IMR-90 (cell line): ENCODE results near the gene CCDC51. TPM values are rescaled to one million over a fixed set of nuclear protein-coding genes. Genes with fewer than 3 reads are reported as not detected.

Experiments
- ATAC-seq: fragments of 200-7000 bp; cut with Tn5 transposase; 2 replicates; pipeline ENCODE4 v1.9.1; 2020; ENCODE audit warnings: low read depth, mild to moderate bottlenecking, moderate library complexity
- BruUV-seq: library from RNA; stranded (reverse); fragments of 400-500 nt; replicated peaks from 2 replicates; lab custom pipeline; 2021; lab: Mats Ljungman, UMichigan
- CTCF ChIA-PET: fragments of 300-600 bp; formaldehyde crosslinking; extraction: SDS; loops from one replicate; lab custom pipeline; 2021; ENCODE audit warnings: antibody characterized with exemption; lab: Yijun Ruan, JAX
- POLR2A ChIA-PET: fragments of 300-600 bp; sonication (Branson Sonifier 250); formaldehyde crosslinking; loops from one replicate; lab custom pipeline; 2022; ENCODE audit warnings: antibody characterized with exemption; ENCODE audit not compliant: unreplicated experiment; lab: Charles Lee
- DNase-seq: peaks from one replicate; pipeline ENCODE4 v3.0.0; 2013
- H2AFZ ChIP-seq: replicated peaks from 2 replicates; pipeline ENCODE3; 2013; ENCODE audit warnings: low read length, mild to moderate bottlenecking; ENCODE audit not compliant: poor library complexity
- H2AK5ac ChIP-seq: 2 replicates; pipeline ENCODE4 v1.6.1; 2013; ENCODE audit warnings: low read depth, low read length, inconsistent platforms
- H2AK9ac ChIP-seq: replicated peaks from 2 replicates; pipeline ENCODE3; 2013; ENCODE audit warnings: mild to moderate bottlenecking, low read depth, low read length, moderate library complexity; ENCODE audit not compliant: poor library complexity
- H2BK120ac ChIP-seq: 2 replicates; pipeline ENCODE4 v1.6.1; 2013; ENCODE audit warnings: low read depth, low read length, inconsistent platforms
- H2BK15ac ChIP-seq: 3 replicates; pipeline ENCODE4 v1.6.1; 2013; ENCODE audit warnings: low read depth, low read length, inconsistent platforms
- H2BK20ac ChIP-seq: 2 replicates; pipeline ENCODE4 v1.6.1; 2013; ENCODE audit warnings: low read depth, mild to moderate bottlenecking, inconsistent platforms, low read length, moderate library complexity
- H2BK5ac ChIP-seq: 2 replicates; pipeline ENCODE4 v1.6.1; 2013; ENCODE audit warnings: mild to moderate bottlenecking, low read depth, low read length, inconsistent platforms; ENCODE audit not compliant: poor library complexity, severe bottlenecking
- H3K14ac ChIP-seq: replicated peaks from 2 replicates; pipeline ENCODE4 v1.6.1; 2013; ENCODE audit warnings: low read depth, low read length, inconsistent platforms
- H3K18ac ChIP-seq: 2 replicates; pipeline ENCODE4 v1.6.1; 2013; ENCODE audit warnings: low read depth, low read length, control low read depth
- H3K23ac ChIP-seq: 2 replicates; pipeline ENCODE4 v1.6.1; 2013; ENCODE audit warnings: low read depth, low read length, inconsistent platforms
- H3K27ac ChIP-seq: 2 replicates; pipeline ENCODE4 v1.5.1; 2013; ENCODE audit warnings: mild to moderate bottlenecking, control low read depth, low read length; ENCODE audit not compliant: insufficient read depth
- H3K27me3 ChIP-seq: 2 replicates; pipeline ENCODE4 v1.6.1; 2013; ENCODE audit warnings: low read length; ENCODE audit not compliant: control insufficient read depth, insufficient read depth
- H3K36me3 ChIP-seq: 2 replicates; pipeline ENCODE4 v1.6.1; 2013; ENCODE audit warnings: low read length, mixed read lengths; ENCODE audit not compliant: control insufficient read depth, insufficient read depth
- H3K4ac ChIP-seq: 2 replicates; pipeline ENCODE4 v1.6.1; 2013; ENCODE audit warnings: low read depth, low read length, inconsistent platforms
- H3K4me1 ChIP-seq: 2 replicates; pipeline ENCODE4 v1.6.1; 2013; ENCODE audit warnings: low read length, mixed read lengths; ENCODE audit not compliant: control insufficient read depth, insufficient read depth
- H3K4me2 ChIP-seq: 2 replicates; pipeline ENCODE4 v1.6.1; 2013; ENCODE audit warnings: low read depth, mild to moderate bottlenecking, control low read depth, low read length, moderate library complexity
- H3K4me3 ChIP-seq: 2 replicates; pipeline ENCODE4 v1.5.1; 2013; ENCODE audit warnings: low read depth, mild to moderate bottlenecking, control low read depth, low read length, moderate library complexity; ENCODE audit not compliant: insufficient read depth
- H3K56ac ChIP-seq: 2 replicates; pipeline ENCODE4 v1.6.1; 2013; ENCODE audit warnings: low read length, inconsistent platforms; ENCODE audit not compliant: insufficient read depth; ENCODE audit errors: extremely low read depth
- H3K79me1 ChIP-seq, 2 experiments: 2 replicates each; pipeline ENCODE4 v1.6.1; 2013; ENCODE audit warnings: low read length in 2 of 2, inconsistent platforms in 1 of 2, low read depth in 1 of 2
- H3K9ac ChIP-seq: 2 replicates; pipeline ENCODE4 v1.6.1; 2013; ENCODE audit warnings: low read depth, low read length, control low read depth
- H3K9me1 ChIP-seq: 2 replicates; pipeline ENCODE4 v1.6.1; 2013; ENCODE audit warnings: low read length, inconsistent platforms; ENCODE audit not compliant: insufficient read depth
- H3K9me3 ChIP-seq: 2 replicates; pipeline ENCODE4 v1.6.1; 2013; ENCODE audit warnings: low read length; ENCODE audit not compliant: control insufficient read depth, insufficient read depth
- H4K20me1 ChIP-seq: 2 replicates; pipeline ENCODE4 v1.6.1; 2013; ENCODE audit warnings: low read length, inconsistent platforms; ENCODE audit not compliant: insufficient read depth
- H4K5ac ChIP-seq: 2 replicates; pipeline ENCODE4 v1.6.1; 2013; ENCODE audit warnings: mild to moderate bottlenecking, low read depth, low read length, control low read depth
- H4K8ac ChIP-seq, 2 experiments: 2 replicates each; pipeline ENCODE4 v1.6.1; 2013; ENCODE audit warnings: low read depth in 2 of 2, low read length in 2 of 2, control low read depth in 1 of 2, inconsistent platforms in 1 of 2
- H4K91ac ChIP-seq: 2 replicates; pipeline ENCODE4 v1.6.1; 2013; ENCODE audit warnings: low read depth, low read length, inconsistent platforms; ENCODE audit not compliant: insufficient read depth
- BHLHE40 ChIP-seq: fragments of 150-350 bp; IDR thresholded peaks from 2 replicates; pipeline ENCODE4 v1.6.1; 2016; ENCODE audit warnings: mild to moderate bottlenecking, low read depth, low read length
- CEBPB ChIP-seq: IDR thresholded peaks from 2 replicates; pipeline ENCODE4 v1.6.1; 2012; ENCODE audit warnings: low read depth, low read length, improper control_type of control experiment
- CHD1 ChIP-seq: IDR thresholded peaks from 2 replicates; pipeline ENCODE4 v1.6.1; 2012; ENCODE audit warnings: low read depth, low read length, improper control_type of control experiment
- CTCF ChIP-seq: conservative IDR thresholded peaks from 2 replicates; pipeline ENCODE4 v1.5.1; 2012; ENCODE audit warnings: mild to moderate bottlenecking, low read depth, low read length, improper control_type of control experiment
- ELK1 ChIP-seq: fragments of 150-350 bp; IDR thresholded peaks from 2 replicates; pipeline ENCODE4 v1.6.1; 2016; ENCODE audit warnings: low read depth, mild to moderate bottlenecking, low read length, moderate library complexity, borderline replicate concordance
- FOS ChIP-seq: fragments of 150-350 bp; IDR thresholded peaks from 2 replicates; pipeline ENCODE4 v1.6.1; 2016; ENCODE audit warnings: low read depth, low read length
- MAFK ChIP-seq: IDR thresholded peaks from 2 replicates; pipeline ENCODE4 v1.6.1; 2012; ENCODE audit warnings: low read depth, low read length, improper control_type of control experiment
- MAZ ChIP-seq: IDR thresholded peaks from 2 replicates; pipeline ENCODE4 v1.6.1; 2012; ENCODE audit warnings: low read depth, mild to moderate bottlenecking, low read length, improper control_type of control experiment, moderate library complexity, borderline replicate concordance
- MXI1 ChIP-seq: IDR thresholded peaks from 2 replicates; pipeline ENCODE4 v1.6.1; 2012; ENCODE audit warnings: low read depth, mild to moderate bottlenecking, low read length, moderate library complexity, borderline replicate concordance
- NFE2L2 ChIP-seq: fragments of 150-350 bp; IDR thresholded peaks from 2 replicates; pipeline ENCODE4 v1.6.1; 2016; ENCODE audit warnings: low read depth, mild to moderate bottlenecking, low read length
- POLR2A ChIP-seq: IDR thresholded peaks from 2 replicates; pipeline ENCODE4 v1.6.1; 2012; ENCODE audit warnings: mild to moderate bottlenecking, low read depth, low read length
- RAD21 ChIP-seq: IDR thresholded peaks from 2 replicates; pipeline ENCODE4 v1.6.1; 2012; ENCODE audit warnings: low read length, improper control_type of control experiment
- RCOR1 ChIP-seq: IDR thresholded peaks from 2 replicates; pipeline ENCODE4 v1.6.1; 2012; ENCODE audit warnings: mild to moderate bottlenecking, low read length, improper control_type of control experiment; ENCODE audit not compliant: insufficient replicate concordance
- RFX5 ChIP-seq: IDR thresholded peaks from 2 replicates; pipeline ENCODE4 v1.8.0; 2012; ENCODE audit warnings: low read depth, mild to moderate bottlenecking, low read length, moderate library complexity
- SMC3 ChIP-seq: fragments of 150-350 bp; IDR thresholded peaks from 2 replicates; pipeline ENCODE4 v1.6.1; 2016; ENCODE audit warnings: low read depth, mild to moderate bottlenecking, antibody characterized with exemption, low read length, moderate library complexity
- USF2 ChIP-seq: fragments of 150-350 bp; IDR thresholded peaks from 2 replicates; pipeline ENCODE4 v1.6.1; 2017; ENCODE audit warnings: mild to moderate bottlenecking, antibody characterized with exemption, low read length, low read depth
- WGBS, 2 experiments: methylation state at CpG; one replicate each; pipeline versions ENCODE4 v1.1.5 to v1.1.7; 2013; ENCODE audit warnings: missing lambda C conversion rate in 2 of 2; ENCODE audit not compliant: insufficient read length in 1 of 2; ENCODE audit errors: extremely low coverage in 2 of 2; 5-methylcytosine and 5-hydroxymethylcytosine counted together
- dilution Hi-C: fragments of 300-500 bp; cut with HindIII; formaldehyde crosslinking; loops from one replicate; pipeline ENCODE4 v1.14.3; 2018; ENCODE audit warnings: low sequenced_read_pairs; ENCODE audit not compliant: unreplicated experiment
- in situ Hi-C: fragments of 300-500 bp; cut with MboI; formaldehyde crosslinking; loops from 3 replicates; pipeline ENCODE4 v1.14.3; 2019; ENCODE audit warnings: low sequenced_read_pairs, inconsistent platforms, mixed read lengths
- intact Hi-C: fragments of 100-400 bp; cut with micrococcal nuclease; formaldehyde crosslinking; loops from 2 replicates; pipeline ENCODE4 v1.10.0; 2022
- polyA plus RNA-seq, 3 experiments: library from polyadenylated mRNA; depleted of rRNA; stranded (reverse); fragments of >200 nt; gene quantifications; 2 replicates each; pipeline ENCODE4 v1.2.3, GENCODE V29; 2012; ENCODE audit warnings: low replicate concordance in 1 of 3
- total RNA-seq: library from RNA; depleted of rRNA; stranded (reverse); fragments of >200 nt; gene quantifications from 2 replicates; pipeline ENCODE4 v1.2.3, GENCODE V29; 2012

Gene CCDC51
- total and polyA plus RNA-seq, 2 of the 4 experiments (the other 2 are of a cell fraction), result 11.0 to 16.1 TPM

- Histone ChIP-seq H3K4me3 (no peak overlapping the region), H2BK20ac (no peak overlapping the region), H3K27ac (peak overlapping the region; percentile 42), H3K9me3 (no peaks in the 10 kb centered on the region), H3K56ac (no peak overlapping the region), H2BK5ac (no peak overlapping the region), H3K14ac (no peak overlapping the region), H2AFZ (peak overlapping the region; percentile 93), H3K18ac (no peak overlapping the region), H3K9ac (no peak overlapping the region), H2AK5ac (peak overlapping the region; percentile 44), H3K4ac (peak overlapping the region; percentile 46; the same call in 1 of the 2 replicates), H4K5ac (peak overlapping the region; percentile 18; the same call in 1 of the 2 replicates), H4K91ac (no peak overlapping the region), H4K8ac (peak overlapping the region in 1 of 2 experiments; percentile 69; a peak in 1 of 4 replicates), H4K20me1 (no peaks in the 10 kb centered on the region; the same call in 1 of the 2 replicates), H3K27me3 (no peaks in the 10 kb centered on the region), H2BK120ac (no peak overlapping the region), H3K79me1 (peaks cover 0 to 37% of the 10 kb centered on the region in 2 experiments; a peak in 3 of 4 replicates), H2AK9ac (peak overlapping the region; percentile 100), H3K36me3 (peaks cover 46% of the 10 kb centered on the region), H3K23ac (no peak overlapping the region), H3K4me1 (peaks cover 19% of the 10 kb centered on the region), H2BK15ac (no peak overlapping the region), H3K4me2 (no peak overlapping the region), H3K9me1 (peaks cover 8% of the 10 kb centered on the region; the same call in 1 of the 2 replicates)
- no TSS peak for BruUV-seq
- POLR2A ChIA-PET, result no interaction called here
- ATAC-seq (no peak), DNase-seq (no peak)
- dilution Hi-C loops, result no loop called here
- CTCF ChIA-PET, result no interaction called here
- WGBS, 2 experiments, result 97% methylated on average over 12 of the region's 17 CpGs; no CpG with 5 or more reads in 1 of the 2 experiments
- intact Hi-C loops, result loop anchor here (1.0 to 5.0 kb wide), 3 partner anchors 84 to 223 kb away; partner anchors contain the start of genes NCKIPSD and SLC26A6
- TF ChIP-seq CTCF (no peak), MAZ (no peak), SMC3 (no peak), FOS (no peak), CEBPB (no peak), NFE2L2 (no peak), POLR2A (no peak), MXI1 (no peak), MAFK (no peak), RAD21 (no peak), RCOR1 (no peak), CHD1 (no peak), ELK1 (no peak), RFX5 (no peak), BHLHE40 (no peak), USF2 (no peak)
- in situ Hi-C loops, result loop anchor here (5.0 to 10.0 kb wide), 2 partner anchors 93 to 200 kb away; partner anchors contain the start of genes CELSR3 and PFKFB4
These were observed 24.8 kb upstream of the CCDC51 start for GRCh38 chr3:48464713-48465221.
